H1 (cell line): Measurements from ENCODE around the gene PLA2G4E. TPM values are rescaled to one million over a fixed set of nuclear protein-coding genes. Genes with fewer than 3 reads are reported as not detected.

Experiments used
- BCL11A ChIP-seq, 2 experiments: IDR thresholded peaks; one replicate each; pipeline ENCODE4 v1.6.1; 2011; ENCODE audit warnings: low read depth in 2 of 2, low read length in 2 of 2, mild to moderate bottlenecking in 2 of 2
- CBX5 ChIP-seq: fragments of 300-800, 300-1000 bp; sonication (generic); IDR thresholded peaks from 2 replicates; pipeline ENCODE4 v1.7.1; 2016; ENCODE audit warnings: antibody characterized with exemption, low read length, low read depth
- RAD21 ChIP-seq, 2 experiments: IDR thresholded peaks in 1 of 2; conservative IDR thresholded peaks in 1 of 2; 2 replicates each; pipeline ENCODE4 v1.6.1; 2011; ENCODE audit warnings: low read depth in 2 of 2, low read length in 2 of 2, improper control_type of control experiment in 1 of 2, inconsistent platforms in 1 of 2, mild to moderate bottlenecking in 1 of 2, moderate library complexity in 1 of 2
- SIN3A ChIP-seq, 2 experiments: IDR thresholded peaks in 1 of 2; conservative IDR thresholded peaks in 1 of 2; 2 replicates each; pipeline ENCODE4 v1.6.1; 2011 to 2012; ENCODE audit warnings: low read length in 2 of 2, improper control_type of control experiment in 1 of 2, low read depth in 1 of 2, mild to moderate bottlenecking in 1 of 2
- TBP ChIP-seq: IDR thresholded peaks from 2 replicates; pipeline ENCODE4 v1.6.1; 2011; ENCODE audit warnings: low read depth, low read length, improper control_type of control experiment
- polyA plus RNA-seq, 7 experiments: library from polyadenylated mRNA; depleted of rRNA in 3 of 7; stranded (reverse) in 5 of 7; unstranded in 2 of 7; fragments of >200 nt in 5 of 7; fragments of 200-250 nt in 2 of 7; gene quantifications; 1 replicate in 5 of 7; 2 replicates in 1 of 7; 4 replicates in 1 of 7; pipeline versions ENCODE4 v1.2.1 to v1.2.3, GENCODE V29; 2011 to 2013; ENCODE audit warnings: missing spikeins in 2 of 7, mixed read lengths in 2 of 7
- total RNA-seq: library from RNA; stranded (reverse); fragmentation: NEBNext Ultra II Directional; extraction: Animal tissue kit (Norgen Biotek cat#: 25700); gene quantifications from 2 replicates; pipeline ENCODE4 v1.2.1, GENCODE V29; 2021
- TF ChIP-seq, protein P1 (sequence below): IDR thresholded peaks from 2 replicates; pipeline ENCODE4 v1.6.1; 2012; ENCODE audit warnings: low read length, inconsistent platforms

Gene PLA2G4E
- total and polyA plus RNA-seq, 2 of the 8 experiments (the other 6 are each of a cell fraction or from before 2014, with no cell fraction given), result 0.03 TPM; not detected in 1

- TF ChIP-seq, protein P1, sequence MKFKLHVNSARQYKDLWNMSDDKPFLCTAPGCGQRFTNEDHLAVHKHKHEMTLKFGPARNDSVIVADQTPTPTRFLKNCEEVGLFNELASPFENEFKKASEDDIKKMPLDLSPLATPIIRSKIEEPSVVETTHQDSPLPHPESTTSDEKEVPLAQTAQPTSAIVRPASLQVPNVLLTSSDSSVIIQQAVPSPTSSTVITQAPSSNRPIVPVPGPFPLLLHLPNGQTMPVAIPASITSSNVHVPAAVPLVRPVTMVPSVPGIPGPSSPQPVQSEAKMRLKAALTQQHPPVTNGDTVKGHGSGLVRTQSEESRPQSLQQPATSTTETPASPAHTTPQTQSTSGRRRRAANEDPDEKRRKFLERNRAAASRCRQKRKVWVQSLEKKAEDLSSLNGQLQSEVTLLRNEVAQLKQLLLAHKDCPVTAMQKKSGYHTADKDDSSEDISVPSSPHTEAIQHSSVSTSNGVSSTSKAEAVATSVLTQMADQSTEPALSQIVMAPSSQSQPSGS, result no peak
- TF ChIP-seq SIN3A (conservative IDR thresholded peaks at IDR 0.05 in 1 of 2, IDR thresholded peaks at IDR 0.05 in 1 of 2; ENCODE audit: low read depth in 1 of 2, low read length in 2 of 2), result no peak
- no peak for TF ChIP-seq BCL11A (IDR thresholded peaks at IDR 0.05; ENCODE audit: low read depth in 2 of 2, low read length in 2 of 2)
- TF ChIP-seq TBP, result no peak
- TF ChIP-seq CBX5, result no peak
- TF ChIP-seq RAD21 (IDR thresholded peaks at IDR 0.05 in 1 of 2, conservative IDR thresholded peaks at IDR 0.05 in 1 of 2; ENCODE audit: low read depth in 2 of 2, low read length in 2 of 2), result no peak
Measured at GRCh38 chr15:41980654-41981323, 40.1 kb downstream of the PLA2G4E start (continued).
